AG09309 (cell line): Measurements from ENCODE around the gene LPIN3.

Source experiments
- DNase-seq: peaks from one replicate; pipeline ENCODE4 v3.0.0-alpha.2; 2010; ENCODE audit warnings: low read depth
- H3K4me3 ChIP-seq: 2 replicates; pipeline ENCODE4 v1.5.1; 2011; ENCODE audit warnings: mild to moderate bottlenecking, low read depth, low read length, moderate library complexity; ENCODE audit not compliant: control insufficient read depth
- CTCF ChIP-seq: IDR thresholded peaks from 2 replicates; pipeline ENCODE4 v1.5.1; 2011; ENCODE audit warnings: mild to moderate bottlenecking, low read depth, low read length, inconsistent platforms; ENCODE audit not compliant: insufficient read depth, control insufficient read depth; ENCODE audit errors: missing control alignments

The LPIN3 gene

DNA sequence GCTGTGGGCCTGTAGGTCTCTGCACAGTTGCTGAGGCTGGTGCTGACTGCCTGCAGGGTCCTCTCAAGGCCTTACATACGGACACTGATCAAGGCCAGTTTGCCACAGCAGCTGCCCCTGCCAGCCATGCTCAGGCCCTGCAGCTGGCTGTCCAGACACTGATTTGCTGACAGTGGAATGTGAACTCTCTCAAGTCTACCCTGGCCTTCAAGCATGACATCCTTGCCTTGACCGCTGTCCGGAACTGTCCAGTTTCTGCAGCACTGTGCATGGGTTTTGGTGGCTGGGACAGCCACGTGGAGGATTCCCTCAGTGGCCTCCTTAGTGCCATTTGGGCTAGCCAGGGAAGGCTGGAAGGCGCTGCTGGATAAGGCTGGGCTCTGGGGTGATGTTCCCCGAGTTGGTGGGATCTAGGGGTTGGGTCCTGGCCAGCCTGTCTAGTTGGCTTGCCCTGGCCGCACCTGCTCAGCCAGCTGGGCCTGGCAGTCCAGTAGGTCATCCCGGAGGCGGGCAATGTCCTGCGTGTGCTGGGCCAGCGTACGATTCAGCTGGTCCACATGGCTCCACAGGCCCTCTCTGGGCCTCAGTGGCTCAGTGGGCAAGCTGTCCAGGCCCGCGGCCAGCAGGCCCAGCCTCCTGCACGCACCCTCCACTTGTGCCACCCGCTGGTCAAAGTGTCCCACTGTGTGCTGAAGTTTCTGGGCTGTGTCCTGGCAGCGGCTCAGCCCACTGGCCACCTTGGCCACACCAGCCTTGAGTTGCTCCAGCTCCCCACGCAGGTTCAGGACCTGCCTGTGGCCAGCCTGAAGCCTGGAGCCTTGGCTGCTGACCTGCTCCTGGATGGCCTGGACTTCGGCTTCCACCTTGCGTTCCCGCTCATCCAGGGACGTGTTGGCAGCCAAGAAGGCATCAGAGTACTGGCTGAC lies 20.5 kb downstream of the LPIN3 start:
- no peak for TF ChIP-seq CTCF
- DNase-seq = no peak
- no peak overlapping the region for H3K4me3 ChIP-seq

DNA sequence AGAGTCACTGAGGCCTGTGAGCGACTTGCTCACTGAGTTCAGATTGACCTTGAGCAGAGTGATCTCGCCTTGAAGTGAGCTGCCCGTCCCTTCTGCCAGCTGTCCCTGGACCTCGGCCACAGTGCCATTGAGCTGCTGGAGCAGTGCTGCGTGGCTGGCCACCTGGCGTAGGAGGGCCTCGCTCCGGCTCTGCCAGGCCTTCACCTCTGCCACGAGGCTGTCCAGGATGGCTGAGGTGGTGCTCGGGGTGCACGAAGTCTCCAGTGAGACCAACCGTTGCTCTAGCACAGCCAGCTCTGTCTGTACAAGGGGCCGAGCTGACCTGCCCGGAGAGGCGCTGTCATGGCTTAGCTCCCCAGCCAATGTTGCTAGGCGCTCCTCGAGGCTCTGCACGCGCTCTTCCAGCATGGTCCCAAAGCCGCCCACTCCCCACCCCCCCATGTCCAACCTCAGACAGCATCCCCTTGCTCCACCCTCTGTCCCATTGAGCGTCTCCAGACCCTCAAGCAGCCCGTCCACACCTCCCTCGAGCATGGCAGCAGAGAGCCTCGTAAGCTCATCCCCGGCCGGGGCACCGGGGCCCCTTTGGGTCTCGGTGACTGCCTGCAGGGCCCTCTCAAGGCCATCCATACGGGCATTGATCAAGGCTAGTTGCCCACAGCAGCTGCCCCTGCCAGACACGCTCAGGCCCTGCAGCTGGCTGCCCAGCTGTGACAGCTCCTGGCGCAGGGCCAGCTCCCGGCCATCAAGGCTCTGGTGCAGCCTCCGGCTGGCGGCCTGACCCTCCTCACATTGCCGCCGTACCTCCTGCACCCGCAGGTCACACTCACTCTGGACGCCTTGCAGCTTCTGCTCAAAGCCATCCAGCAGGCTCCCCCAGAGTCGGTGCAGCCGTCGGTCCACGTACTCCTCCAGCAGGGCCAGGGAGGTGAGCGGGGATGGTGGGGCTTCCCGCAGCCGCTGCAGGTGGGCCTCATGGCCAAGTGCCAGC lies 21.4 kb downstream of the LPIN3 start:
- no peak for TF ChIP-seq CTCF
- no peak for DNase-seq
- H3K4me3 ChIP-seq = no peak overlapping the region

DNA sequence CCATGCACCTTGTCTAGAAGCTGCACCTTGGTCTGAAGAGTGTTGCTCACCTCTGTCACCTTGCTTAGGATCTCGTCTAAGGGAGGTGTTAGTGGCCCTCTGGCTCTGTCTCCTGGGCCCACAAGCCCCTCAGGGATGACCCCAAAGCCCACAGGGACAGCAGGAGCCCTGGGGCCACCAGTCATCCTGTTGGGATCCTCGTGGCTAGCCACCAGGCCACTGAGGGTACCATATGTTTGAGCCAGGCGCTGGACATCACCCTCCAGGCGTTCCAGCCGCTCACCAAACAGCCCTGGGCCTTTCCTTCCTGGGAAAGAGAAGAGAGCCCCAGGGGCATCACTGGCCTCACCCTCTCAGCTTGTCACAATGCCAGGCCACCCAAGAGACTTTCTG lies 22.1 kb downstream of the LPIN3 start:
- no peak for TF ChIP-seq CTCF
- no peak overlapping the region for H3K4me3 ChIP-seq
- no peak for DNase-seq

DNA sequence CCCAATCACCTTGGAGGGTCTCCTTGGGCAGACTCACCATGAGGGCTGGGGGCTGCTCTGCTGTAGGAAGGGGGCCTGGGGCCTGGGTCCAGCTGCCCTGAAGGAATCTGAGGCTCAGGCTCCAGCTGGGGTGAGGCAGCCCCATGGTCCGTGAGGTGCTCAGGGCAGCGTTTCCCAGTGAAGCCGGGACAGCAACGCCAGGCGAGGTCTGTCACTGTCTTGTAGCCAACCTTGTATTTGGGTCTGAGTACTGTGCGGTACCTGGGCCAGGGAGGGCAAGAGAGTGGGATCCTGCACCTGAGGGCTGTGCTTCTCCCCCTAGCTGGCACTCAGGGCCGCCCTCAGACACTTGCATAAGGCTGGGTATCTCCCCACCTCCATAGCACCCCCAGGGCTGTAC lies 23.0 kb downstream of the LPIN3 start:
- H3K4me3 ChIP-seq = no peak overlapping the region
- no peak for TF ChIP-seq CTCF
- DNase-seq = no peak

- no peak overlapping the region for H3K4me3 ChIP-seq
- no peak for DNase-seq
- TF ChIP-seq CTCF = no peak
These were observed 23.7 kb downstream of the LPIN3 start for GRCh38 chr20:41364236-41364855.
